ENCODE data around the gene SEC24C. TPM values are rescaled to one million over a fixed set of nuclear protein-coding genes. Genes with fewer than 3 reads are reported as not detected.

Gene SEC24C
- total RNA-seq, 4 donors from 2014 or later: 42.4 to 61.3 (median 53.5) TPM

DNA sequence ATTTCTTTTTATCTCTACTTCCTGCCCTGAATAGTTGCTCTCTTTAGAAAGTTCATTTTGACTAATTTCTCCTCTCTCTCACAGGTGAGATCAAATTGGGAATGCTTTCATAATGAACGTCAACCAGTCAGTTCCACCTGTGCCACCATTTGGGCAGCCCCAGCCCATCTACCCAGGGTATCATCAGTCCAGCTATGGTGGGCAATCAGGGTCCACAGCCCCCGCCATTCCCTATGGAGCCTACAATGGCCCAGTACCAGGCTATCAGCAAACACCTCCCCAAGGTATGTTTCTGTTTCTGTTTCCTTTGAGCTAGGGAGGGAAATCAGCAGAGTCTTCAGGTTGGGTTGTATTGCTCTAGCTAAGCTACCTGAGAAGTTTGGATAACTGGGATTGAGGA is 2.5 kb downstream of the SEC24C start:
- H3K27ac ChIP-seq (replicated peaks in 1 of 4): no peak overlapping the region
- H3K9me3 ChIP-seq: no peaks in the 10 kb centered on the region
- peaks cover 41 to 81% (median 61%) of the 10 kb centered on the region in 4 donors for H3K4me1 ChIP-seq
- intact Hi-C loops (cut with DNase I): loop anchor here (2.0 kb wide), 1 partner anchor 20 kb away; no protein-coding TSS in a partner anchor
- 83% methylated on average over 2 of the region's 2 CpGs for WGBS
- DNase-seq (ENCODE audit: extremely low spot score): no peak
- H3K36me3 ChIP-seq: peaks cover 26 to 51% (median 51%) of the 10 kb centered on the region in 4 donors
- TF ChIP-seq CTCF (IDR thresholded peaks at IDR 0.05): no peak
- TF ChIP-seq POLR2A (IDR thresholded peaks at IDR 0.05; ENCODE audit: low read depth): no peak
- no peak for TF ChIP-seq EP300 (IDR thresholded peaks at IDR 0.05)
- no peak for TF ChIP-seq POLR2AphosphoS5 (IDR thresholded peaks at IDR 0.05)
- no peaks in the 10 kb centered on the region for H3K27me3 ChIP-seq
- no peak overlapping the region for H3K4me3 ChIP-seq

DNA sequence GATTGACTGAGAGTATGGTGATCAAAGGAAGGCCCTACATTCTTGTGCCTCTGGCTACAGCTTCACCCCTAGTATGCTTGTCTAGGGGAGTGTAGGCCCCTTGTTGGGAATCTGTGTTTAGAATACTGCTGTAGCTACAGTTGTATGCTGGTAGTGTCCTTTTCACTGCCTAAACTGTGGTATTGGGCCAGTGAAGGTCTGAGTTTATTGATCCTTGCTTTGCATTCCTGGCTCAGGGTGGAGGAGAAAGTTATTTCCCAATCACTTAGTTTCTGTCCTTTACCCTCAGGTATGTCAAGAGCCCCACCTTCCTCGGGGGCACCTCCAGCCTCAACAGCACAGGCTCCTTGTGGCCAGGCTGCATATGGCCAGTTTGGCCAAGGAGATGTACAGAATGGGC is 6.6 kb downstream of the SEC24C start:
- WGBS: 100% methylated on average over 1 of the region's 1 CpG
- Histone ChIP-seq H3K9me3 (no peaks in the 10 kb centered on the region), H3K27me3 (no peaks in the 10 kb centered on the region), H3K4me1 (peaks cover 15 to 48% (median 36%) of the 10 kb centered on the region in 4 donors), H3K27ac (replicated peaks in 1 of 4) (no peak overlapping the region), H3K4me3 (no peak overlapping the region), H3K36me3 (peaks cover 50 to 92% (median 90%) of the 10 kb centered on the region in 4 donors)
- intact Hi-C loops (cut with DNase I): no loop called here
- no peak for TF ChIP-seq POLR2A (IDR thresholded peaks at IDR 0.05; ENCODE audit: low read depth)
- TF ChIP-seq CTCF (IDR thresholded peaks at IDR 0.05): no peak
- no peak for TF ChIP-seq POLR2AphosphoS5 (IDR thresholded peaks at IDR 0.05)
- TF ChIP-seq EP300 (IDR thresholded peaks at IDR 0.05): no peak
- no peak for DNase-seq (ENCODE audit: extremely low spot score)

GRCh38 chr10:73756183-73756582 is 12.0 kb downstream of the SEC24C start:
- Histone ChIP-seq H3K36me3 (peaks cover 48 to 86% (median 80%) of the 10 kb centered on the region in 4 donors), H3K27me3 (no peaks in the 10 kb centered on the region), H3K4me1 (peaks cover 0 to 4% (median 2%) of the 10 kb centered on the region in 4 donors), H3K4me3 (no peak overlapping the region), H3K27ac (replicated peaks in 1 of 4) (no peak overlapping the region), H3K9me3 (no peaks in the 10 kb centered on the region)
- 84% methylated on average over 1 of the region's 1 CpG for WGBS
- no peak for TF ChIP-seq POLR2AphosphoS5 (IDR thresholded peaks at IDR 0.05)
- TF ChIP-seq POLR2A (IDR thresholded peaks at IDR 0.05; ENCODE audit: low read depth): no peak
- TF ChIP-seq CTCF (IDR thresholded peaks at IDR 0.05): no peak
- TF ChIP-seq EP300 (IDR thresholded peaks at IDR 0.05): no peak
- DNase-seq (ENCODE audit: extremely low spot score): no peak
- intact Hi-C loops (cut with DNase I): no loop called here

DNA sequence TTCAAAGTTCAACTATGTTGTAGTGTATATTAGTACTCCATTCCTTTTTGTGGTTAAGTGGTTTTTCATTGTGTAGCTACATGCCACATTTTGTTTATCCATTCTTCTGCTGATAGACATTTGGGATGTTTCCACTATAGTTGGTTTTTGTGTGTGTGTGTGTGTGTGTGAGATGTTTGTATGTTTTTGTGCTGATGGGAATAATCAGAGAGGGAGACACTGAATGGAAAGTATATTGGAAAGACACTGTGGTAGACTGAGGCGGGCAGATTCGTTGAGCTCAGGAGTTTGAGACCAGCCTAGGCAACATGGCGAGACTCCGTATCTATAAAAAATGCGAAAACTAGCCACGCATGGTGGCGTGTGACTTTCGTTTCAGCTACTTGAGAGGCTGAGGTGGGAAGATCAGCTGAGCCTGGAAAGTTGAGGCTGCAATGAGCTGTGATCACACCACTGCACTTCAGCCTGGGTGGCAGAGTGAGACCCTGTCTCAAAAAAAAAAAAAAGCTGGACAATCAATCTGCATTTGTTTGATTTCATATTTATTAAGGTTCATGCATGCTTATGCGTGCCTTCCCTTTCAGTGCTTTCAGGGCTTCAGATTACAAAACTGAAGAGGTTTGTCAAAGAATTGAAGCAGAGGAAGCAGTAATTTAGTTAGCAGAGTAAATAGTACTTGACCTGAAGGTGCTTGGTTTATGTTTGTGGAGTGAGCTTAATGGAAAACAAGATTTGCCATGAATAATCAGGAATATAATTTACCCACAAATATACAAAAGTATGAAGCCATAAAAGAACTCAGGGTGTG is 14.7 kb downstream of the SEC24C start:
- no peak for DNase-seq (ENCODE audit: extremely low spot score)
- intact Hi-C loops (cut with DNase I): no loop called here
- Histone ChIP-seq H3K36me3 (peaks cover 44 to 86% (median 80%) of the 10 kb centered on the region in 4 donors), H3K27ac (replicated peaks in 1 of 4) (no peak overlapping the region), H3K9me3 (no peaks in the 10 kb centered on the region), H3K4me3 (no peak overlapping the region), H3K27me3 (no peaks in the 10 kb centered on the region), H3K4me1 (peaks cover 0 to 4% (median 2%) of the 10 kb centered on the region in 4 donors)
- 84% methylated on average over 9 of the region's 9 CpGs for WGBS
- TF ChIP-seq POLR2A (IDR thresholded peaks at IDR 0.05; ENCODE audit: low read depth): no peak
- no peak for TF ChIP-seq CTCF (IDR thresholded peaks at IDR 0.05)
- no peak for TF ChIP-seq POLR2AphosphoS5 (IDR thresholded peaks at IDR 0.05)
- no peak for TF ChIP-seq EP300 (IDR thresholded peaks at IDR 0.05)

All from esophagus muscularis mucosa (tissue), 4 donors.